PC-9 (cell line): ENCODE results near the gene PTPRD. TPM values are rescaled to one million over a fixed set of nuclear protein-coding genes. Genes with fewer than 3 reads are reported as not detected.

Experiments used
- BruUV-seq: library from RNA; stranded (reverse); fragments of 400-500 nt; replicated peaks from 2 replicates; lab custom pipeline; 2021; lab: Mats Ljungman, UMichigan
- CTCF ChIA-PET: fragments of 300-600 bp; sonication (Branson Sonifier 250); formaldehyde crosslinking; loops from one replicate; lab custom pipeline; 2022; ENCODE audit warnings: antibody characterized with exemption; lab: Charles Lee
- POLR2A ChIA-PET: fragments of 300-600 bp; sonication (Branson Sonifier 250); formaldehyde crosslinking; loops from one replicate; lab custom pipeline; 2022; ENCODE audit warnings: antibody characterized with exemption; ENCODE audit not compliant: unreplicated experiment; lab: Charles Lee
- DNase-seq, 2 experiments: peaks; one replicate each; pipeline versions ENCODE4 v3.0.0 to v3.0.0-alpha.2; 2015 to 2022; ENCODE audit warnings: mixed read lengths in 1 of 2
- H2AFZ ChIP-seq: fragments of 200-600 bp; sonication (generic); 2 replicates; pipeline ENCODE4 v1.8.1; 2017; ENCODE audit warnings: antibody characterized with exemption
- H3F3A ChIP-seq: fragments of 200-600 bp; sonication (generic); 2 replicates; pipeline ENCODE4 v1.8.1; 2017; ENCODE audit warnings: antibody characterized with exemption, mild to moderate bottlenecking, low read depth; ENCODE audit not compliant: insufficient read depth
- H3K27ac ChIP-seq: fragments of 200-600 bp; sonication (generic); 2 replicates; pipeline ENCODE4 v1.6.1; 2016; ENCODE audit warnings: mixed run types
- H3K27me3 ChIP-seq: fragments of 200-600 bp; sonication (generic); 2 replicates; pipeline ENCODE4 v1.6.1; 2016; ENCODE audit warnings: low read depth, mixed run types; ENCODE audit not compliant: insufficient read depth
- H3K36me3 ChIP-seq: fragments of 200-600 bp; sonication (generic); 2 replicates; pipeline ENCODE4 v1.6.1; 2016; ENCODE audit warnings: low read depth, mixed run types
- H3K4me1 ChIP-seq: fragments of 200-600 bp; sonication (generic); replicated peaks from 2 replicates; pipeline ENCODE4 v1.6.1; 2016; ENCODE audit warnings: mixed run types; ENCODE audit not compliant: insufficient read depth
- H3K4me2 ChIP-seq: fragments of 200-600 bp; sonication (generic); 2 replicates; pipeline ENCODE4 v1.6.1; 2017; ENCODE audit warnings: mixed run types
- H3K4me3 ChIP-seq: fragments of 200-600 bp; sonication (generic); 2 replicates; pipeline ENCODE4 v1.6.1; 2016; ENCODE audit warnings: mixed run types
- H3K79me2 ChIP-seq: fragments of 200-600 bp; sonication (generic); 2 replicates; pipeline ENCODE4 v1.6.1; 2017; ENCODE audit warnings: low read depth, mixed run types
- H3K9me2 ChIP-seq: fragments of 200-600 bp; sonication (generic); 2 replicates; pipeline ENCODE4 v1.8.1; 2017; ENCODE audit warnings: mild to moderate bottlenecking; ENCODE audit not compliant: insufficient read depth
- H3K9me3 ChIP-seq: fragments of 200-600 bp; sonication (generic); 2 replicates; pipeline ENCODE4 v1.8.1; 2016; ENCODE audit warnings: low read depth; ENCODE audit not compliant: insufficient read depth
- H4K20me1 ChIP-seq: fragments of 200-600 bp; sonication (generic); 2 replicates; pipeline ENCODE4 v1.8.1; 2017; ENCODE audit not compliant: insufficient read depth
- CTCF ChIP-seq: fragments of 200-600 bp; sonication (generic); conservative IDR thresholded peaks from 2 replicates; pipeline ENCODE4 v1.6.1; 2017; ENCODE audit warnings: mixed run types, antibody characterized with exemption, mild to moderate bottlenecking, moderate library complexity
- EZH2 ChIP-seq: fragments of 200-600 bp; sonication (generic); IDR thresholded peaks from 2 replicates; pipeline ENCODE4 v1.8.0; 2017; ENCODE audit warnings: antibody characterized with exemption, low read depth
- intact Hi-C: fragments of 100-400 bp; cut with micrococcal nuclease; formaldehyde crosslinking; loops from one replicate; pipeline ENCODE4 v1.10.0; 2022; ENCODE audit not compliant: unreplicated experiment
- total RNA-seq: library from RNA; stranded (reverse); gene quantifications from 2 replicates; pipeline ENCODE4 v1.2.3, GENCODE V29; 2021

PTPRD gene
- total RNA-seq, 1 experiment from 2014 or later: not detected

- no peak overlapping the region for H3K4me3 ChIP-seq
- no peaks in the 10 kb centered on the region for H3K79me2 ChIP-seq
- no peak overlapping the region for H2AFZ ChIP-seq
- H3K27ac ChIP-seq: no peak overlapping the region
- TF ChIP-seq CTCF (no peak), EZH2 (no peak)
- H3K9me3 ChIP-seq: no peaks in the 10 kb centered on the region
- no peaks in the 10 kb centered on the region for H3K36me3 ChIP-seq
- no peaks in the 10 kb centered on the region for H3K9me2 ChIP-seq
- ChIA-PET POLR2A (no interaction called here), CTCF (no interaction called here)
- DNase-seq: no peak
- no peak overlapping the region for H3K4me2 ChIP-seq
- no peaks in the 10 kb centered on the region for H4K20me1 ChIP-seq
- BruUV-seq: no TSS peak
- H3K4me1 ChIP-seq: no peaks in the 10 kb centered on the region
- no peaks in the 10 kb centered on the region for H3K27me3 ChIP-seq
- intact Hi-C loops: no loop called here
- H3F3A ChIP-seq: no peaks in the 10 kb centered on the region
Observed at GRCh38 chr9:8337834-8338766, 2274.7 kb downstream of the PTPRD start.

- no peaks in the 10 kb centered on the region for H4K20me1 ChIP-seq
- H3K36me3 ChIP-seq: no peaks in the 10 kb centered on the region
- H3K4me3 ChIP-seq: no peak overlapping the region
- ChIA-PET CTCF (no interaction called here), POLR2A (no interaction called here)
- no peaks in the 10 kb centered on the region for H3K9me2 ChIP-seq
- no TSS peak for BruUV-seq
- H2AFZ ChIP-seq: no peak overlapping the region
- H3F3A ChIP-seq: no peaks in the 10 kb centered on the region
- no peak for DNase-seq
- H3K27me3 ChIP-seq: no peaks in the 10 kb centered on the region
- no peak overlapping the region for H3K27ac ChIP-seq
- H3K4me1 ChIP-seq: no peaks in the 10 kb centered on the region
- no peak for TF ChIP-seq CTCF
- TF ChIP-seq EZH2: no peak
- H3K4me2 ChIP-seq: no peak overlapping the region
- no peaks in the 10 kb centered on the region for H3K79me2 ChIP-seq
- H3K9me3 ChIP-seq: no peaks in the 10 kb centered on the region
- intact Hi-C loops: no loop called here
Observed at GRCh38 chr9:8332871-8333270, 2279.9 kb downstream of the PTPRD start.

- Histone ChIP-seq H3K4me3 (no peak overlapping the region), H3K27me3 (no peaks in the 10 kb centered on the region), H3K4me2 (no peak overlapping the region), H3K9me2 (no peaks in the 10 kb centered on the region), H3K36me3 (no peaks in the 10 kb centered on the region), H4K20me1 (no peaks in the 10 kb centered on the region), H3K79me2 (no peaks in the 10 kb centered on the region), H2AFZ (no peak overlapping the region), H3K4me1 (no peaks in the 10 kb centered on the region), H3K27ac (no peak overlapping the region), H3K9me3 (no peaks in the 10 kb centered on the region), H3F3A (no peaks in the 10 kb centered on the region)
- BruUV-seq: no TSS peak
- CTCF ChIA-PET: no interaction called here
- intact Hi-C loops: no loop called here
- TF ChIP-seq EZH2 (no peak), CTCF (no peak)
- POLR2A ChIA-PET: no interaction called here
- no peak for DNase-seq
Observed at GRCh38 chr9:8332331-8332650, 2280.5 kb downstream of the PTPRD start.
